CD14-positive monocyte (primary cell): ENCODE results near the gene SECISBP2. TPM values are rescaled to one million over a fixed set of nuclear protein-coding genes. Genes with fewer than 3 reads are reported as not detected.
A peak's percentile ranks its signal among the peaks of the same experiment; 100 is the strongest.

Source experiments
- DNase-seq, 3 donors: peaks; one replicate each; pipeline ENCODE4 v3.0.0-alpha.2; 2011 to 2022
- H2AFZ ChIP-seq: 2 replicates; pipeline ENCODE4 v1.6.0; 2012; ENCODE audit warnings: mild to moderate bottlenecking, low read depth, low read length, inconsistent platforms; ENCODE audit not compliant: insufficient read depth, poor library complexity, severe bottlenecking
- H3K27ac ChIP-seq, 2 donors: 1 replicate in 1 of 2; 2 replicates in 1 of 2; pipeline ENCODE4 v1.5.1; 2012 to 2013; ENCODE audit warnings: low read length in 2 of 2, control low read depth in 1 of 2, inconsistent platforms in 1 of 2, low read depth in 1 of 2, mild to moderate bottlenecking in 1 of 2
- H3K27me3 ChIP-seq, 2 donors: one replicate each; pipeline versions ENCODE4 v1.6.0 to v1.6.1; 2011 to 2013; ENCODE audit warnings: low read length in 2 of 2; ENCODE audit not compliant: control insufficient read depth in 2 of 2, insufficient read depth in 2 of 2
- H3K36me3 ChIP-seq, 2 donors: replicated peaks in 1 of 2; 1 replicate in 1 of 2; 2 replicates in 1 of 2; pipeline versions ENCODE4 v1.5.1 to v1.6.1; 2012 to 2013; ENCODE audit warnings: low read length in 2 of 2, control low read depth in 1 of 2, inconsistent platforms in 1 of 2, mild to moderate bottlenecking in 1 of 2; ENCODE audit not compliant: insufficient read depth in 2 of 2, control insufficient read depth in 1 of 2
- H3K4me1 ChIP-seq, 2 donors: 1 replicate in 1 of 2; 2 replicates in 1 of 2; pipeline versions ENCODE4 v1.5.1 to v1.6.1; 2012 to 2013; ENCODE audit warnings: low read length in 2 of 2, control low read depth in 1 of 2, inconsistent platforms in 1 of 2, mild to moderate bottlenecking in 1 of 2, moderate library complexity in 1 of 2; ENCODE audit not compliant: insufficient read depth in 2 of 2, control insufficient read depth in 1 of 2
- H3K4me2 ChIP-seq: replicated peaks from 2 replicates; pipeline ENCODE3; 2012; ENCODE audit warnings: low read length, moderate library complexity, mild to moderate bottlenecking; ENCODE audit not compliant: poor library complexity, severe bottlenecking; ENCODE audit errors: extremely low read depth
- H3K4me3 ChIP-seq, 3 experiments: fragments of 200-600 bp in 1 of 3; sonication (generic) in 1 of 3; replicated peaks in 1 of 3; 1 replicate in 2 of 3; 2 replicates in 1 of 3; pipeline ENCODE4 v1.5.1; 2011 to 2013; ENCODE audit warnings: low read length in 3 of 3, mild to moderate bottlenecking in 3 of 3, control low read depth in 2 of 3, low read depth in 2 of 3, inconsistent platforms in 1 of 3, moderate library complexity in 1 of 3
- H3K79me2 ChIP-seq: 2 replicates; pipeline ENCODE4 v1.6.0; 2012; ENCODE audit warnings: mild to moderate bottlenecking, control low read depth, inconsistent platforms, low read length, moderate library complexity; ENCODE audit not compliant: insufficient read depth
- H3K9ac ChIP-seq: 2 replicates; pipeline ENCODE4 v1.6.0; 2017; ENCODE audit warnings: low read length, mild to moderate bottlenecking; ENCODE audit not compliant: insufficient read depth, poor library complexity, severe bottlenecking
- H3K9me3 ChIP-seq, 2 donors: replicated peaks in 1 of 2; 1 replicate in 1 of 2; 2 replicates in 1 of 2; pipeline versions ENCODE4 v1.5.1 to v1.6.1; 2012 to 2013; ENCODE audit warnings: low read length in 2 of 2, control low read depth in 1 of 2; ENCODE audit not compliant: control insufficient read depth in 1 of 2, insufficient read depth in 1 of 2
- H4K20me1 ChIP-seq: 2 replicates; pipeline ENCODE4 v1.6.0; 2012; ENCODE audit warnings: mild to moderate bottlenecking, low read length, control low read depth, moderate library complexity; ENCODE audit not compliant: insufficient read depth
- H3K27ac Mint-ChIP-seq, 7 donors: one replicate each; pipeline ENCODE4 v1.8.0; 2020; ENCODE audit warnings: mild to moderate bottlenecking in 7 of 7, mixed read lengths in 7 of 7, moderate library complexity in 6 of 7, inconsistent platforms in 2 of 7
- H3K27me3 Mint-ChIP-seq, 3 donors: one replicate each; pipeline ENCODE4 v1.8.0; 2021 to 2022; ENCODE audit warnings: low read depth in 3 of 3, mild to moderate bottlenecking in 3 of 3, mixed read lengths in 3 of 3, moderate library complexity in 3 of 3, inconsistent platforms in 1 of 3
- H3K36me3 Mint-ChIP-seq, 2 donors: one replicate each; pipeline ENCODE4 v1.8.0; 2020; ENCODE audit warnings: mixed read lengths in 2 of 2, inconsistent platforms in 1 of 2, mild to moderate bottlenecking in 1 of 2
- H3K4me1 Mint-ChIP-seq: one replicate; pipeline ENCODE4 v1.8.0; 2020; ENCODE audit warnings: mild to moderate bottlenecking, mixed read lengths
- H3K4me3 Mint-ChIP-seq, 2 donors: one replicate each; pipeline ENCODE4 v1.8.0; 2020; ENCODE audit warnings: mild to moderate bottlenecking in 2 of 2, mixed read lengths in 2 of 2, moderate library complexity in 1 of 2
- H3K9me3 Mint-ChIP-seq, 7 donors: one replicate each; pipeline ENCODE4 v1.8.0; 2020 to 2022; ENCODE audit warnings: mixed read lengths in 7 of 7, mild to moderate bottlenecking in 6 of 7, moderate library complexity in 6 of 7, inconsistent platforms in 2 of 7
- CTCF ChIP-seq: fragments of 200-600 bp; IDR thresholded peaks from one replicate; pipeline ENCODE4 v1.8.0; 2022; ENCODE audit warnings: antibody characterized with exemption, mild to moderate bottlenecking
- WGBS: methylation state at CpG from one replicate; pipeline ENCODE4 v1.1.5; 2013; ENCODE audit warnings: missing lambda C conversion rate; ENCODE audit not compliant: insufficient coverage; 5-methylcytosine and 5-hydroxymethylcytosine counted together
- intact Hi-C, 2 donors: fragments of 100-400 bp; cut with micrococcal nuclease; formaldehyde crosslinking; loops; one replicate each; pipeline versions ENCODE4 v1.15.0 to v1.15.1; 2023
- polyA plus RNA-seq, 3 donors: library from polyadenylated mRNA; depleted of rRNA in 1 of 3; unstranded in 2 of 3; stranded (reverse) in 1 of 3; fragments of 300-500 nt in 2 of 3; fragments of >200 nt in 1 of 3; fragmentation: Illumina TruSeq in 2 of 3; gene quantifications; 1 replicate in 2 of 3; 2 replicates in 1 of 3; pipeline ENCODE4 v1.2.3, GENCODE V29; 2012 to 2021

SECISBP2 gene
- polyA plus RNA-seq, 3 donors, result 8.6 to 51.4 (median 9.8) TPM

- Histone ChIP-seq H3K27me3 (no peaks in the 10 kb centered on the region), H3K36me3 (peaks cover 87 to 94% of the 10 kb centered on the region in 2 donors), H3K9me3 (no peaks in the 10 kb centered on the region), H3K9ac (no peak overlapping the region), H4K20me1 (peaks cover 19% of the 10 kb centered on the region), H3K4me3 (no peak overlapping the region), H3K27ac (peak overlapping the region in 1 of 2 donors; percentile 44), H3K4me2 (no peak overlapping the region), H2AFZ (no peak overlapping the region), H3K4me1 (peaks cover 28 to 50% of the 10 kb centered on the region in 2 donors), H3K79me2 (peaks cover 14% of the 10 kb centered on the region)
- H3K9me3 Mint-ChIP-seq, result peaks cover 0 to 2% (median 0%) of the 10 kb centered on the region in 7 donors
- H3K27ac Mint-ChIP-seq, result peak overlapping the region in 2 of 7 donors; percentile 5 to 68
- H3K27me3 Mint-ChIP-seq, result no peaks in the 10 kb centered on the region
- no peak overlapping the region for H3K4me3 Mint-ChIP-seq
- TF ChIP-seq CTCF, result no peak
- peaks cover 46% of the 10 kb centered on the region for H3K4me1 Mint-ChIP-seq
- DNase-seq, result no peak
- 100% methylated on average over 6 of the region's 6 CpGs for WGBS
- H3K36me3 Mint-ChIP-seq, result peaks cover 93 to 97% of the 10 kb centered on the region in 2 donors
- intact Hi-C loops, result no loop called here
Observed at GRCh38 chr9:89391585-89391984, 73.3 kb downstream of the SECISBP2 start.

- Mint-ChIP-seq H3K9me3 (peaks cover 0 to 2% (median 0%) of the 10 kb centered on the region in 7 donors), H3K4me1 (peaks cover 40% of the 10 kb centered on the region), H3K27me3 (peaks cover 0 to 6% (median 0%) of the 10 kb centered on the region in 3 donors), H3K36me3 (peaks cover 98 to 100% of the 10 kb centered on the region in 2 donors), H3K4me3 (no peak overlapping the region), H3K27ac (peak overlapping the region in 1 of 7 donors; percentile 30)
- Histone ChIP-seq H3K4me1 (peaks cover 20 to 37% of the 10 kb centered on the region in 2 donors), H3K79me2 (peaks cover 17% of the 10 kb centered on the region), H3K36me3 (peaks cover 95 to 100% of the 10 kb centered on the region in 2 donors), H2AFZ (no peak overlapping the region), H3K27ac (peak overlapping the region in 1 of 2 donors; percentile 7), H3K9me3 (no peaks in the 10 kb centered on the region), H4K20me1 (peaks cover 19% of the 10 kb centered on the region), H3K9ac (no peak overlapping the region), H3K4me3 (no peak overlapping the region), H3K4me2 (no peak overlapping the region), H3K27me3 (no peaks in the 10 kb centered on the region)
- WGBS, result 97% methylated on average over 11 of the region's 12 CpGs
- intact Hi-C loops, result no loop called here
- no peak for DNase-seq
- TF ChIP-seq CTCF, result no peak
Observed at GRCh38 chr9:89394412-89394811, 76.1 kb downstream of the SECISBP2 start.
